ENCODE measurements around the gene CHMP2A.

The CHMP2A gene

DNA sequence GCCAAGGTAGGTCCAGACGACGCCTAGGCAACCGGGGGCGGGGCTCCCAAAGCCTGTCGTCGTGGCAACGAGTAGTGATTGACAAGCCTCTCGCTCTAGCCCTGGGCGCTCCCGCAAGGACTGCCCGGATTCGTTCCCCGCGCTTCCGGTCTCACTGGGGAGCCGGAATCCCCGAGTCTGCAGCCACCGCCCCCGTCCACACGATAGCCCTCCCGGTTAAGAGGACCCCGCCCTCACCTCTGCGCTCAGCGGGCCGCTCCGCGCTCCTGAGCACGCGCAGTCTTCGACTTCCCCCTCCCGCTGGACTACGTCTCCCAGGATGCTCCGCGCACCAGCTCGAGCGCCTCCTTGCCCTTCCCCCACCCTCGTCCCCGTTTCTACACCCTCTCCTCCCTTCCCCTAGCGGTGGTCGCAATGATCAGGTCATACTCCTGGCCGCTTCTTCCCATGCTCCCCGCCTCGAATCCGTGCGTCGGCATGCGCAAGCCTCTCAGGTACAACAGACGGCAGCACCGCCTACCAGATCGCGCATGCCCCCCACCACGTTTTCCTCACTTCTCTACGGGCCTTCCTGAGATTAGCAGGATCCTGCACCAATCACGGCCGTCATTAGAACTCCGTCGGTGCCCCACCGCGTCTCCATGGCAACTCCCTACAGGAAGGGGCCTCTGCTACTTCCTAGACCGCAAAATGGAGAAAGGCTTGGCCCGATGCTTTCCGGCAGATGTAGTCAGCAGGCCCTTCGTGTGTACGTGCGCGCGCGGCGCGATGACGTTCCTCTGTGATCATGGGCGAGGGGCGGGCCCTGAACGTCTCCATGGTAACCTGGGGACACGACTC is 18.1 kb upstream of the CHMP2A start, which contains the start of gene MZF1:
TSS of gene MZF1 (minus strand) at position 518 of the 840 bp plus-strand sequence. CDS start 1,946 bp downstream, outside the sequence.
- DNase-seq (ENCODE audit: low spot score): peak; percentile 97
- ChIA-PET CTCF (interaction anchor here (0.5 kb wide), 1 partner anchor 11 kb away, joined by 3 read pairs; no protein-coding TSS in a partner anchor), POLR2A (ENCODE audit: low non-redundant PET) (no interaction called here)
- TF ChIP-seq, protein P1, sequence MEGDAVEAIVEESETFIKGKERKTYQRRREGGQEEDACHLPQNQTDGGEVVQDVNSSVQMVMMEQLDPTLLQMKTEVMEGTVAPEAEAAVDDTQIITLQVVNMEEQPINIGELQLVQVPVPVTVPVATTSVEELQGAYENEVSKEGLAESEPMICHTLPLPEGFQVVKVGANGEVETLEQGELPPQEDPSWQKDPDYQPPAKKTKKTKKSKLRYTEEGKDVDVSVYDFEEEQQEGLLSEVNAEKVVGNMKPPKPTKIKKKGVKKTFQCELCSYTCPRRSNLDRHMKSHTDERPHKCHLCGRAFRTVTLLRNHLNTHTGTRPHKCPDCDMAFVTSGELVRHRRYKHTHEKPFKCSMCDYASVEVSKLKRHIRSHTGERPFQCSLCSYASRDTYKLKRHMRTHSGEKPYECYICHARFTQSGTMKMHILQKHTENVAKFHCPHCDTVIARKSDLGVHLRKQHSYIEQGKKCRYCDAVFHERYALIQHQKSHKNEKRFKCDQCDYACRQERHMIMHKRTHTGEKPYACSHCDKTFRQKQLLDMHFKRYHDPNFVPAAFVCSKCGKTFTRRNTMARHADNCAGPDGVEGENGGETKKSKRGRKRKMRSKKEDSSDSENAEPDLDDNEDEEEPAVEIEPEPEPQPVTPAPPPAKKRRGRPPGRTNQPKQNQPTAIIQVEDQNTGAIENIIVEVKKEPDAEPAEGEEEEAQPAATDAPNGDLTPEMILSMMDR (conservative IDR thresholded peaks at IDR 0.05; ENCODE audit: low read depth): no peak
- peak within 1 kb of the TSS; percentile 96 for H3K27ac ChIP-seq

GRCh38 chr19:58572026-58572817 is 17.3 kb upstream of the CHMP2A start:
- peak overlapping the region; percentile 96 for H3K27ac ChIP-seq
- TF ChIP-seq, protein P1 (conservative IDR thresholded peaks at IDR 0.05; ENCODE audit: low read depth): no peak
- ChIA-PET CTCF (interaction anchor here (0.5 to 0.6 kb wide), 2 partner anchors 10 to 52 kb away, joined by 3 read pairs; no protein-coding TSS in a partner anchor), POLR2A (ENCODE audit: low non-redundant PET) (interaction anchor here (0.5 kb wide), 1 partner anchor 19 kb away, joined by 3 read pairs; no protein-coding TSS in a partner anchor)
- DNase-seq (ENCODE audit: low spot score): no peak

DNA sequence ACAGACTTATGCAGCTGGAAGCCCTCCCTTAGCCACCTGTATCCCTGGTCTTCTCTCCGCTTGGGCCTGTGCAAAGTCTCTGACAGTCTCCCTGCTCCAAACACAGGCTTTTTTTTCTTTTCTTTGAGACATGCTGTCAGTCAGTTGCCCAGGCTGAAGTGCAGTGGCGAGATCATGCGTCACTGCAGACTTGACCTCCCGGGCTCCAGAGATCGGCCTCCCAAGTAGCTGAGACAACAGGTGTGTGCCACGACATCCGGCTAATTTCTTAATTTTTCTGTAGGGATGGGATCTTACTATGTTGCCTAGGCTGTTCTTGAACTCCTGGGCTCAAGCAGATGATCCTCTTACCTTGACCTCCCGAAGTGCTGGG is 16.7 kb upstream of the CHMP2A start:
- no peak for DNase-seq (ENCODE audit: low spot score)
- CTCF ChIA-PET: no interaction called here
- TF ChIP-seq, protein P1 (conservative IDR thresholded peaks at IDR 0.05; ENCODE audit: low read depth): no peak
- POLR2A ChIA-PET (ENCODE audit: low non-redundant PET): no interaction called here
- peak overlapping the region; percentile 96 for H3K27ac ChIP-seq

DNA sequence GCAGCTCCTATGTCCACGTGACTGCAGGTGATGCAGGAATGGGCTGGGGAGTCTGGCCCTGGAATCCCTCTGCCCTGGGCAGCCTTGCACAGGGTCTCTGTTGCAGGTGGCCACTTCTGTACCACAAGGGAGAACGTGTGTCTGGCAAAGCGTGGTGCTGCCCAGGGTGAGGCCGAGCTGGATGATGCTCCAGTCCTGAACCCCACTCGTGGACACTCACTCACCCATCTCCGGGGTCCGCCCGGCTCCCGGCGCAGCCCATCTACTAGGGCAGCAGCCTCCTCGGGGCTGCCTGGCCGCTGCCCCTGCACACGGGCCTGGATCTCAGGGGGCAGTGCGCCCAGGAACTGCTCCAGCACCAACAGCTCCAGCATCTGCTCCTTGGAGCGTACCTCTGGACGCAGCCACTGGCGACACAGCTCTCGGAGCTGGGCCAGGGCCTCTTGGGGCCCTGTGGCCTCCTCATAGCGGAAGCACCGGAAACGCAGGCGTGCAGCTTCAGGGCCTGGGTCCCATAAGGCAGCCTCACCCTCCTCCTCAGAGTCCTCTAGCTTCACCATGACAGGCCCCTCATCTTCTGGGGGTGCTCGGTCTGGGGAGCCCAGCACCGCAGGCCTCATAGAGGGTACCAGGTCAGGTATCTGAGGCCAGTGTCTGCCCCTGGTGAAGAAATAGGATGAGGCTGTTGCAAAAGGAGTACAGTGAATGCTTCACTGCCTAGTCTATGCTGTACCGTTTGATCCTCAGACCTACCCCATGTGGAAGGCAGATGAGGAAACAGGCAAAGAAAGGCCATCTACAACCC is 16.1 kb upstream of the CHMP2A start:
- DNase-seq (ENCODE audit: low spot score): no peak
- H3K27ac ChIP-seq: peak overlapping the region; percentile 96
- TF ChIP-seq, protein P1 (conservative IDR thresholded peaks at IDR 0.05; ENCODE audit: low read depth): no peak
- CTCF ChIA-PET: no interaction called here
- POLR2A ChIA-PET (ENCODE audit: low non-redundant PET): no interaction called here

- TF ChIP-seq, protein P1 (conservative IDR thresholded peaks at IDR 0.05; ENCODE audit: low read depth): no peak
- POLR2A ChIA-PET (ENCODE audit: low non-redundant PET): no interaction called here
- DNase-seq (ENCODE audit: low spot score): no peak
- CTCF ChIA-PET: no interaction called here
- H3K27ac ChIP-seq: peak overlapping the region; percentile 21; the same call in 1 of the 2 replicates
Measured at GRCh38 chr19:58569943-58570670, 15.2 kb upstream of the CHMP2A start.

All from RWPE1 (cell line).